ENCODE measurements around the gene ELF1.
A peak's percentile ranks its signal among the peaks of the same experiment; 100 is the strongest.
"Not testable (repeated sequence)": the region's sequence is repeated elsewhere in the genome, so short reads cannot be mapped to it uniquely, and the experiment has no call there.

The ELF1 gene

GRCh38 chr13:40979232-40979631 lies 39.9 kb downstream of the ELF1 start:
- TF ChIP-seq CTCF (IDR thresholded peaks at IDR 0.05; ENCODE audit: borderline replicate concordance, control extremely low read depth, extremely low read depth, insufficient read depth, missing control alignments): no peak
- DNase-seq (ENCODE audit: low spot score): no peak
- in situ Hi-C loops (cut with MboI; ENCODE audit: low sequenced_read_pairs, unreplicated experiment): loop anchor here (10.0 kb wide), 1 partner anchor 76 kb away; no protein-coding TSS in a partner anchor

- DNase-seq (ENCODE audit: low spot score): not testable (repeated sequence)
- in situ Hi-C loops (cut with MboI; ENCODE audit: low sequenced_read_pairs, unreplicated experiment): loop anchor here (10.0 kb wide), 1 partner anchor 77 kb away; no protein-coding TSS in a partner anchor
These were observed 41.0 kb downstream of the ELF1 start for GRCh38 chr13:40978109-40978508.

GRCh38 chr13:40975441-40975840 lies 43.7 kb downstream of the ELF1 start:
- in situ Hi-C loops (cut with MboI; ENCODE audit: low sequenced_read_pairs, unreplicated experiment): loop anchor here (10.0 kb wide), 1 partner anchor 79 kb away; no protein-coding TSS in a partner anchor
- no peak for DNase-seq (ENCODE audit: low spot score)

GRCh38 chr13:40974460-40975407 lies 44.4 kb downstream of the ELF1 start:
- in situ Hi-C loops (cut with MboI; ENCODE audit: low sequenced_read_pairs, unreplicated experiment): loop anchor here (10.0 kb wide), 1 partner anchor 80 kb away; no protein-coding TSS in a partner anchor
- peak; percentile 54 for TF ChIP-seq CTCF (IDR thresholded peaks at IDR 0.05; ENCODE audit: borderline replicate concordance, control extremely low read depth, extremely low read depth, insufficient read depth, missing control alignments)
- DNase-seq (ENCODE audit: low spot score): no peak

More at GRCh38 chr13:40975441-40975840, 43.7 kb downstream of the ELF1 start:
- no peak for TF ChIP-seq CTCF (IDR thresholded peaks at IDR 0.05; ENCODE audit: borderline replicate concordance, control extremely low read depth, extremely low read depth, insufficient read depth, missing control alignments)

GRCh38 chr13:40973409-40973808 lies 45.7 kb downstream of the ELF1 start:
- TF ChIP-seq CTCF (IDR thresholded peaks at IDR 0.05; ENCODE audit: borderline replicate concordance, control extremely low read depth, extremely low read depth, insufficient read depth, missing control alignments): no peak
- in situ Hi-C loops (cut with MboI; ENCODE audit: low sequenced_read_pairs, unreplicated experiment): loop anchor here (10.0 kb wide), 1 partner anchor 81 kb away; no protein-coding TSS in a partner anchor
- no peak for DNase-seq (ENCODE audit: low spot score)

- DNase-seq (ENCODE audit: low spot score): no peak
- in situ Hi-C loops (cut with MboI; ENCODE audit: low sequenced_read_pairs, unreplicated experiment): loop anchor here (10.0 kb wide), 1 partner anchor 83 kb away; no protein-coding TSS in a partner anchor
- no peak for TF ChIP-seq CTCF (IDR thresholded peaks at IDR 0.05; ENCODE audit: borderline replicate concordance, control extremely low read depth, extremely low read depth, insufficient read depth, missing control alignments)
These were observed 47.8 kb downstream of the ELF1 start for GRCh38 chr13:40971321-40971720.

GRCh38 chr13:40970803-40971202 lies 48.3 kb downstream of the ELF1 start:
- no peak for TF ChIP-seq CTCF (IDR thresholded peaks at IDR 0.05; ENCODE audit: borderline replicate concordance, control extremely low read depth, extremely low read depth, insufficient read depth, missing control alignments)
- no peak for DNase-seq (ENCODE audit: low spot score)
- in situ Hi-C loops (cut with MboI; ENCODE audit: low sequenced_read_pairs, unreplicated experiment): loop anchor here (10.0 kb wide), 1 partner anchor 84 kb away; no protein-coding TSS in a partner anchor

All from GM13976 (cell line).